Calu3 (cell line): Measurements from ENCODE around the gene GMFB. TPM values are rescaled to one million over a fixed set of nuclear protein-coding genes. Genes with fewer than 3 reads are reported as not detected.

ENCODE experiments used
- BruUV-seq: library from RNA; stranded (reverse); fragments of 400-500 nt; replicated peaks from 2 replicates; lab custom pipeline; 2021; lab: Mats Ljungman, UMichigan
- CTCF ChIA-PET: fragments of 300-600 bp; sonication (Branson Sonifier 250); formaldehyde crosslinking; loops from one replicate; lab custom pipeline; 2022; ENCODE audit warnings: antibody characterized with exemption; lab: Charles Lee
- DNase-seq: peaks from one replicate; pipeline ENCODE4 v3.0.0; 2022
- H3K27ac Mint-ChIP-seq: one replicate; pipeline ENCODE4 v1.8.0; 2022; ENCODE audit warnings: mixed read lengths; ENCODE audit not compliant: unreplicated experiment
- H3K27me3 Mint-ChIP-seq: one replicate; pipeline ENCODE4 v1.8.0; 2022; ENCODE audit warnings: mixed read lengths; ENCODE audit not compliant: unreplicated experiment
- H3K36me3 Mint-ChIP-seq: one replicate; pipeline ENCODE4 v1.8.0; 2022; ENCODE audit warnings: mild to moderate bottlenecking, moderate library complexity, mixed read lengths; ENCODE audit not compliant: insufficient read depth, unreplicated experiment
- H3K4me1 Mint-ChIP-seq: one replicate; pipeline ENCODE4 v1.8.0; 2022; ENCODE audit warnings: mild to moderate bottlenecking, low read depth, mixed read lengths; ENCODE audit not compliant: unreplicated experiment
- H3K4me3 Mint-ChIP-seq: one replicate; pipeline ENCODE4 v1.8.0; 2022; ENCODE audit warnings: mild to moderate bottlenecking, low read depth, moderate library complexity, mixed read lengths; ENCODE audit not compliant: unreplicated experiment
- H3K9me3 Mint-ChIP-seq: one replicate; pipeline ENCODE4 v1.8.0; 2022; ENCODE audit warnings: low read depth, mixed read lengths; ENCODE audit not compliant: unreplicated experiment
- intact Hi-C: fragments of 100-400 bp; cut with micrococcal nuclease; formaldehyde crosslinking; loops from one replicate; pipeline ENCODE4 v1.10.0; 2022; ENCODE audit not compliant: unreplicated experiment
- total RNA-seq: library from RNA; stranded (reverse); gene quantifications from 2 replicates; pipeline ENCODE4 v1.2.3, GENCODE V29; 2022
- TF ChIP-seq, protein P1 (sequence below): fragments of 200-600 bp; IDR thresholded peaks from one replicate; pipeline ENCODE4 v1.8.0; 2022; ENCODE audit warnings: antibody characterized with exemption; ENCODE audit not compliant: unreplicated experiment

Gene GMFB
- total RNA-seq, 1 experiment from 2014 or later: 39.2 TPM

DNA sequence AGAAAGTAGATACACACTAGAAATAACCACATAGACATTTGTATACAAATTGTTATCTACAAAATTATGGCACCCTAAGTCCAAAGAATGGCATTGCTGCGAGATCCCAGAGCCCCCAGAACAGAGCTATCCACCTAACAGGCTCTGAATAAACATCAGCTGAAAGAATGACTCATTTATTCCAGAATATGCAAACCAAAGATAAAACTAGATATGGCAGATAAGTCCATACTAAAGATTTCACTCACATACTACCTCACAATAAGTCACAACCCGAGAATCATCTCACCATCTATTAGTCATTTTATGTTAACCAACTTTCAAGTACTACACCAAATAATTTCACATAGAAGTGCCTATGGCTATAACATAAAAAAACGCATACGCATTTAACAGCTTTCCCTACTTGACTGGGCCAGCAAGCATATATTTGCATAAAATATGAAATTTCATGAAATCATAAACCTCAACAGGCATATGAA, 53.2 kb downstream of the GMFB start:
- Mint-ChIP-seq H3K9me3 (no peaks in the 10 kb centered on the region), H3K4me3 (no peak overlapping the region), H3K4me1 (peaks cover 40% of the 10 kb centered on the region), H3K36me3 (peaks cover 34% of the 10 kb centered on the region), H3K27me3 (no peaks in the 10 kb centered on the region), H3K27ac (peak overlapping the region; percentile 40)
- CTCF ChIA-PET: interaction anchor here (1.6 kb wide), 1 partner anchor 15 kb away, joined by 4 read pairs; no protein-coding TSS in a partner anchor
- TF ChIP-seq, protein P1, sequence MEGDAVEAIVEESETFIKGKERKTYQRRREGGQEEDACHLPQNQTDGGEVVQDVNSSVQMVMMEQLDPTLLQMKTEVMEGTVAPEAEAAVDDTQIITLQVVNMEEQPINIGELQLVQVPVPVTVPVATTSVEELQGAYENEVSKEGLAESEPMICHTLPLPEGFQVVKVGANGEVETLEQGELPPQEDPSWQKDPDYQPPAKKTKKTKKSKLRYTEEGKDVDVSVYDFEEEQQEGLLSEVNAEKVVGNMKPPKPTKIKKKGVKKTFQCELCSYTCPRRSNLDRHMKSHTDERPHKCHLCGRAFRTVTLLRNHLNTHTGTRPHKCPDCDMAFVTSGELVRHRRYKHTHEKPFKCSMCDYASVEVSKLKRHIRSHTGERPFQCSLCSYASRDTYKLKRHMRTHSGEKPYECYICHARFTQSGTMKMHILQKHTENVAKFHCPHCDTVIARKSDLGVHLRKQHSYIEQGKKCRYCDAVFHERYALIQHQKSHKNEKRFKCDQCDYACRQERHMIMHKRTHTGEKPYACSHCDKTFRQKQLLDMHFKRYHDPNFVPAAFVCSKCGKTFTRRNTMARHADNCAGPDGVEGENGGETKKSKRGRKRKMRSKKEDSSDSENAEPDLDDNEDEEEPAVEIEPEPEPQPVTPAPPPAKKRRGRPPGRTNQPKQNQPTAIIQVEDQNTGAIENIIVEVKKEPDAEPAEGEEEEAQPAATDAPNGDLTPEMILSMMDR: no peak
- BruUV-seq: no TSS peak
- intact Hi-C loops: no loop called here
- no peak for DNase-seq

DNA sequence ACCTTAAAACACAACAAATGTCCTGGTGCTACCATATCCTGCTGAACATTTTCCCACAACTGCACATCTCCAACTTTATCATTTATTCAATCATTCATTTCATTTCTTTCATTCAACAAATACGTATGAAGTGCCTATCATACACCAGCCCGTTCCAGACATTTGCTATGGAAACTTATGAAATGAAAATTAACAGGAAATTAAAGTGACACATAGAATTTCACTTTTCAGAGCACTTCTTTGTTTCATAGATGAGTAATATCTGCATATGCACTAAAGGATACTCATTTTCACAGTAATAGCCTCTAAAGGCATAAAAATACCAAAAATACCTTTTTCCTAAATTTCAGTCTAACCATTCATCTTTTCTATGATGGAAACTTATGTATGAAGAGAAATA, 60.3 kb downstream of the GMFB start:
- TF ChIP-seq, protein P1: no peak
- peaks cover 20% of the 10 kb centered on the region for H3K36me3 Mint-ChIP-seq
- no peak overlapping the region for H3K27ac Mint-ChIP-seq
- no peaks in the 10 kb centered on the region for H3K9me3 Mint-ChIP-seq
- no peaks in the 10 kb centered on the region for H3K4me1 Mint-ChIP-seq
- CTCF ChIA-PET: no interaction called here
- no peaks in the 10 kb centered on the region for H3K27me3 Mint-ChIP-seq
- no peak overlapping the region for H3K4me3 Mint-ChIP-seq
- intact Hi-C loops: no loop called here
- DNase-seq: no peak
- no TSS peak for BruUV-seq

DNA sequence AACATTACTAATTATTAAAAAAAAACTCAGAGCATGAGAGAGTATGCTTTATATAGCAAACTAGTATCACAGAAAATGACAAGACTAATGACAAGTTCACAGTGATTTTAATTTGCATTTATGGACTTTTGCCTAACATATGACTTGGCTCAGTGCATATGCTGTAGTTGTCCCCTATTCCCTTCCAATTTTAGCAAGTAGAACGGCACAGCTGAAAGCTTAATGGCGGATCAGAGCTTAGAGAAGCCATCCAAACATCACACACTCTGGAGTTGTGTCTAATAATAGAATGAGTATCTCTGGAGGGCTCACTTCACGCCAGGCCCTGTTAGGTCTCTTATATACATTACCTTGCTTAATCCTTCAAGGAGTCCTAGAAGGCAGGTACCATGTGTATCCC, 60.9 kb downstream of the GMFB start:
- DNase-seq: no peak
- H3K27me3 Mint-ChIP-seq: no peaks in the 10 kb centered on the region
- CTCF ChIA-PET: no interaction called here
- no peak overlapping the region for H3K4me3 Mint-ChIP-seq
- intact Hi-C loops: no loop called here
- H3K9me3 Mint-ChIP-seq: no peaks in the 10 kb centered on the region
- BruUV-seq: no TSS peak
- TF ChIP-seq, protein P1: no peak
- H3K4me1 Mint-ChIP-seq: no peaks in the 10 kb centered on the region
- peaks cover 20% of the 10 kb centered on the region for H3K36me3 Mint-ChIP-seq
- H3K27ac Mint-ChIP-seq: no peak overlapping the region

DNA sequence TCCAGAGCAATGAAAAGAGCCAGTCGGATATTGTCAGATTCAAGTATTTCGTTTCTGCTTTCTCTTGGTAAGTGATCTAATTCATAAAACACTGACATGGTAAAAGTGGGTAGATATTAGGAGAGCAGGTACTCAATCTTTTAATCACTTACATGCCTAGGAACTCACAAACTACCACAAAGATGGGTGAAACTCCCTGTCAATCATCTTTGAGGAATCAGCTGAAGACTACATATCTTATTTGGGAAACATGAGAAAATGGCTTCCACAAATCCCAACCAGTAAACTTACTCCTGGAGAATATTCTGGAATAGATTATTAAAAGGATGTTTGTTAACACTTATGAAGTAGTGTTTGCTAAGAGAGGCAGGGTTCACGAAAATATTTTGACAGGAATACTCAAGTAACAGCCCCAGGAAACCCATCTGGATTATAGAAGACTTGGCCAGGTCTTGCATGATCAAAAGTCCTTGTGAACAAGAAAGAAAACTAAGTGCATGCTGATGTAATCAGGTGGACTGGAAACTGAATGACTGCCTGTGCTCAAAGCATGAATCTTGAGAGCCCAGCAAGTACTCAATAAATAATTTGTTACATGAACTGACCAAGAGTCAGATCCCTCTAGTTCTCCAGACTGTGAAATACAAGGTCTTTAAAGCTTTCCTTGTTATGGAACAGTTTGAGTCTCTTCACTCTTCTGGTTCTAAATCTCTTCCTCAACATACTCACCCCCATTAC, 63.1 kb downstream of the GMFB start:
- Mint-ChIP-seq H3K9me3 (no peaks in the 10 kb centered on the region), H3K27me3 (no peaks in the 10 kb centered on the region), H3K27ac (no peak overlapping the region), H3K36me3 (peaks cover 16% of the 10 kb centered on the region), H3K4me1 (peaks cover 1% of the 10 kb centered on the region), H3K4me3 (no peak overlapping the region)
- BruUV-seq: no TSS peak
- TF ChIP-seq, protein P1: no peak
- CTCF ChIA-PET: no interaction called here
- no peak for DNase-seq
- intact Hi-C loops: no loop called here
